ENCODE data around the gene TNFRSF1A.

TNFRSF1A gene

GRCh38 chr12:6336889-6337853, 4.7 kb downstream of the TNFRSF1A start:
- DNase-seq (ENCODE audit: low read depth), result no peak
- in situ Hi-C loops (cut with HindIII; ENCODE audit: low sequenced_read_pairs), result no loop called here
- TF ChIP-seq, protein P1, sequence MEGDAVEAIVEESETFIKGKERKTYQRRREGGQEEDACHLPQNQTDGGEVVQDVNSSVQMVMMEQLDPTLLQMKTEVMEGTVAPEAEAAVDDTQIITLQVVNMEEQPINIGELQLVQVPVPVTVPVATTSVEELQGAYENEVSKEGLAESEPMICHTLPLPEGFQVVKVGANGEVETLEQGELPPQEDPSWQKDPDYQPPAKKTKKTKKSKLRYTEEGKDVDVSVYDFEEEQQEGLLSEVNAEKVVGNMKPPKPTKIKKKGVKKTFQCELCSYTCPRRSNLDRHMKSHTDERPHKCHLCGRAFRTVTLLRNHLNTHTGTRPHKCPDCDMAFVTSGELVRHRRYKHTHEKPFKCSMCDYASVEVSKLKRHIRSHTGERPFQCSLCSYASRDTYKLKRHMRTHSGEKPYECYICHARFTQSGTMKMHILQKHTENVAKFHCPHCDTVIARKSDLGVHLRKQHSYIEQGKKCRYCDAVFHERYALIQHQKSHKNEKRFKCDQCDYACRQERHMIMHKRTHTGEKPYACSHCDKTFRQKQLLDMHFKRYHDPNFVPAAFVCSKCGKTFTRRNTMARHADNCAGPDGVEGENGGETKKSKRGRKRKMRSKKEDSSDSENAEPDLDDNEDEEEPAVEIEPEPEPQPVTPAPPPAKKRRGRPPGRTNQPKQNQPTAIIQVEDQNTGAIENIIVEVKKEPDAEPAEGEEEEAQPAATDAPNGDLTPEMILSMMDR (IDR thresholded peaks at IDR 0.05; ENCODE audit: low read depth, low read length, missing control alignments), result no peak
- H3K4me3 ChIP-seq (ENCODE audit: low read depth, low read length), result peak overlapping the region; percentile 99

DNA sequence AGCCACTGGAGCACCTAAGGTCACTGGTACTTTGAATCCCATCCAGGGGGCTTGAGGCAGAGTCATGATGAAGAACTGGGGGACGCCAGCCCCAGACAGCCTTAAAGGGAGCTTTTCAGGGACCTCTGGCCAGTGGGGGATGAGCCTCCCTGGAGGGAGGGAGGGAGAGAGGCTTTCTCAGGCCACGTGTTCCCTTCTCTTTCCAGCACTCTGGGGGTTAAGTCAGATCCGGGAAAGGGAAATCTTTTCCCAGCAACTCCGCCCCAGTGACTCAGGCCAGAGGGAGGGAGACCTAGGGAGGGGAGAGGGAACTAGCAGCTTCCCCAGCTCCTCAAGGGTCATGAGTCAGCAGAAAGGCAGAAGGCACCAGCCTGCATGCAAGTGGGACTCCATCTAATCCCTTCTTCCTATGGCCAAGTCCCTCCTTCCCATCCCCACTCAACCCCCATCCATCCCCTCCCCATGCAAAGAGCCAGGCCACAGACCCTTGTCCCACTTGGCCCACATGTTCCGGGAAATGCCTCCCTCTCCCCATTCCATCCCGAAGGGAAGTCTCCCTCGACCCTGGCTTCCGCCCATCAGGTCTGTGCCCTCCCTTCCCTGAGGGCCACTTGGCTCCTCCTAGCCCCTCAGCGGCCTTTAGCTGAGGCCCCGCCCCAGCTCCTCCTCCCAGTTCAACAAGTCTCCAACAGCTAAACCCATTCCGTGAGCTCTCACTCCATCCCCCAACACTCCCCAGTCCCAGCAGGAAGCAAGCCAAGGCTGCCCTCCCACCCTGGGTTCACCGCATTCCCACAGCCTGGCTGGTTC, 5.6 kb downstream of the TNFRSF1A start:
- peak; percentile 98 for DNase-seq (ENCODE audit: low read depth)
- TF ChIP-seq, protein P1 (IDR thresholded peaks at IDR 0.05; ENCODE audit: low read depth, low read length, missing control alignments), result no peak
- H3K4me3 ChIP-seq (ENCODE audit: low read depth, low read length), result peak overlapping the region; percentile 99
- in situ Hi-C loops (cut with HindIII; ENCODE audit: low sequenced_read_pairs), result no loop called here

DNA sequence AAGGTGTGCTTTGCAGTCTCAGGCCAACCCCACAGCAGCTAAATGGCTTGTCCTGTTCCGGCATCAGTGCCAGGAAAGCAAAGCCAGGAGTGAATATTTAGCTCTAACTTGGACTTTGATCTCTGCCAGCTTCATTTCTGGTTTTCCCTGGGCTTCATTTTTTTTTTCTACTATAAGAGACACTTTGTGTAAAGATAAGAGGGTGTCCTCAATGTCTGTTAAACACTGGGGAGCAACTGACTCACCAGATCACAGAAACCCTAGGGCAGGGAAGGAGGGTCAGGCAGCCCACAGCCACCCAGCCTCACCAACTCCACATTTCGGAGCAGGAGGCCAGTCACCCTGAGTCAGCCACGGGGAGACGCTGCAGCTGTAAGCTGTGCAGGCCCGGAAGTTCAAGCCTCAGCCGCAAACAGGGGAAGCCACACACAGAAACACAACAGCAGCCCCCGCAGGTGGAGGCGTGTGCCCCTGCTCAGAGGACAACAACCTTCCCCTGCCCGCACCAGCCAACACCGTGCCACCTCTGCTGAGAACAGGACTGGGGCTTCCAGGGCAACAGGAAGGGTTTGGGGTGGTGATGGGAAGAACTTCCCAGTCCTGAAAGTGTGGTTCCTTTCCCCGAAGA, 6.3 kb downstream of the TNFRSF1A start:
- TF ChIP-seq, protein P1 (IDR thresholded peaks at IDR 0.05; ENCODE audit: low read depth, low read length, missing control alignments), result peak; percentile 64
- DNase-seq (ENCODE audit: low read depth), result peak; percentile 36
- in situ Hi-C loops (cut with HindIII; ENCODE audit: low sequenced_read_pairs), result no loop called here
- H3K4me3 ChIP-seq (ENCODE audit: low read depth, low read length), result peak overlapping the region; percentile 99

DNA sequence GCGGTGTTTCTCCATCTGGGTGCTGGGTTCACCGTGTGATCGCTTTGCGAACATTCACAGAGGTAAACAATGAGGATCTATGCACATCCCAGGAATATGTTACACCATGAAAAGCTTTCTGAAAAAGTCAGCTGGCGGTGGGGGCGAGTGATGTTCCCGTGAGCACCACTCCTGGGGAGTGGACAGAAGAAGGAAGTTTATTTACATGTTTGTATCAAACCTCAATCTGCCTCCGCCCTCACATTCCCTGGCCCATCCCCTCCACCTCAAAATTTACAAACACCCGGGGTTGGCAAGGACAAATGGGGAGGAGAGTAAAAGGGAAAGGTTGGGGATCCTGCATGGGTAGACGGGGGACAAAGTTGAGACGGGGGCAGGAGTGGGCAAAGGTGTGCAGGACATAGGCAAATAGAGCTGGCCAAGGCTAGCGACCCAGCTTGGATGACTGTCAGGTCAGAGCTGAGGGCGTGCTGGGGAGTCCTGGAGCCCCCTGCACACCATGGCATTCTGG, 6.9 kb downstream of the TNFRSF1A start:
- TF ChIP-seq, protein P1 (IDR thresholded peaks at IDR 0.05; ENCODE audit: low read depth, low read length, missing control alignments), result no peak
- peak overlapping the region; percentile 99 for H3K4me3 ChIP-seq (ENCODE audit: low read depth, low read length)
- no peak for DNase-seq (ENCODE audit: low read depth)
- in situ Hi-C loops (cut with HindIII; ENCODE audit: low sequenced_read_pairs), result no loop called here

- H3K4me3 ChIP-seq (ENCODE audit: low read depth, low read length), result no peak overlapping the region
- no peak for DNase-seq (ENCODE audit: low read depth)
- in situ Hi-C loops (cut with HindIII; ENCODE audit: low sequenced_read_pairs), result no loop called here
- TF ChIP-seq, protein P1 (IDR thresholded peaks at IDR 0.05; ENCODE audit: low read depth, low read length, missing control alignments), result no peak
Observed at GRCh38 chr12:6334359-6334758, 7.5 kb downstream of the TNFRSF1A start.

GRCh38 chr12:6333566-6333965, 8.3 kb downstream of the TNFRSF1A start:
- no peak for DNase-seq (ENCODE audit: low read depth)
- in situ Hi-C loops (cut with HindIII; ENCODE audit: low sequenced_read_pairs), result no loop called here
- TF ChIP-seq, protein P1 (IDR thresholded peaks at IDR 0.05; ENCODE audit: low read depth, low read length, missing control alignments), result no peak
- H3K4me3 ChIP-seq (ENCODE audit: low read depth, low read length), result no peak overlapping the region

All from astrocyte of the cerebellum (primary cell).